HEK293T (cell line): ENCODE measurements around the gene CNGB1.

ENCODE experiments used
- HDGF ChIP-seq: fragments of 450-650 bp; IDR thresholded peaks from 2 replicates; pipeline ENCODE4 v1.6.1; 2017; ENCODE audit warnings: antibody characterized with exemption, borderline replicate concordance
- SP1 ChIP-seq: fragments of 450-650 bp; IDR thresholded peaks from 2 replicates; pipeline ENCODE4 v1.6.1; 2017

DNA sequence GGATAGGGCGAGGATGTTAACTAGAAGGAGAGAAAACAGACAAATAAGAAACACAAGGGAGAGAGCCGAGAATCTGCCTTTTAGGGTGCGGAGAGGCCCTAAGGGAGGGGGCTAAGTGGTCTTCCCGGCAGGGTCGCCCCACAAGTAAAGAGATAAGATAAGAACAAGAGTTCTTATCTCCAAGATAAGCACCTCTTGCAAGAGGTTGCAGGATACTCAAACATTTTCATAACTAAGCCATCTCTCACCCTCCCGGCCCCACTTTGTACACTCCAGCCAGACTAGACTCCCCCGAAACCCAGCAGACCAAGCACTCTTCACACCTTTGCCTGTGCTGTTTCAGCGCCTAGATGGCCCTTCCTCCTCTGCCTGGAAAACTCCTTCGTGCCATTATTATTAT, 15.3 kb upstream of the CNGB1 start:
- no peak for TF ChIP-seq SP1
- TF ChIP-seq HDGF = no peak
